ENCODE results near the gene ZNF311. TPM values are rescaled to one million over a fixed set of nuclear protein-coding genes. Genes with fewer than 3 reads are reported as not detected.
A peak's percentile ranks its signal among the peaks of the same experiment; 100 is the strongest.

The ZNF311 gene
- total and polyA plus RNA-seq, 9 of the 15 experiments (the other 6 are each of a cell fraction or from before 2014, with no cell fraction given): 5.1 to 10.0 (median 7.5) TPM

DNA sequence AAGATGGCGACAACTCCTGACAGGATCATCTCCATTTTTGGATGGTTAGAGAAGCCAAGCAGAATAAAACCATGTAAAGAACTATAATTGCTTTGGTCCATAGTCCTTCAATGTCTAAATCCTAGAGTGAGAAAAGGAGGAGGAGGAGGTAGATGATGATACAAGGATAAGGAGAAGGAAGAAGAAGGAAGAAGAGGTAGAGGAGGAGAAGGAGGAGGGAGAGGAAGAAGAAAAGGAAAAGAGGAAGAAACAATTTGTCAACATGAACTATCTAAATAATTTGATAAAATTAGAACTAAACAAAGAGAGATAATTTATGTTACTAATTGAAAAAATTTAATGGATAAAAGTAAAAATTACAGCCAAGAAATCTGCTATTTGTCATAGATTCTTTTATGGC, 40.0 kb upstream of the ZNF311 start, which contains the start of gene OR2W1:
Gene OR2W1 (minus strand): TSS at position 101 of the 400 bp plus-strand sequence. CDS start 0 bp downstream, at position 101.
- Histone ChIP-seq H3K4me3 (no peak within 1 kb of the TSS), H3K36me3 (ENCODE audit: control insufficient read depth, insufficient read depth, low read length) (no peaks in the 10 kb centered on the region), H3K9me1 (ENCODE audit: control insufficient read depth, insufficient read depth, low read length) (no peaks in the 10 kb centered on the region), H3K9ac (ENCODE audit: insufficient read depth in 1 of 2, low read depth in 2 of 2, low read length in 2 of 2) (no peak within 1 kb of the TSS), H4K20me1 (replicated peaks; ENCODE audit: control insufficient read depth, insufficient read depth, low read length) (no peaks in the 10 kb centered on the region), H2AFZ (ENCODE audit: low read depth, low read length) (no peak within 1 kb of the TSS), H3K9me3 (replicated peaks; ENCODE audit: control insufficient read depth, insufficient read depth, low read depth, low read length) (no peaks in the 10 kb centered on the region), H3K4me1 (replicated peaks in 1 of 2; ENCODE audit: control insufficient read depth in 2 of 2, insufficient read depth in 2 of 2, low read length in 2 of 2) (no peaks in the 10 kb centered on the region), H3K4me2 (ENCODE audit: insufficient read depth, low read length) (no peak within 1 kb of the TSS), H3K79me2 (ENCODE audit: control insufficient read depth, insufficient read depth, low read length) (no peaks in the 10 kb centered on the region), H3K27ac (ENCODE audit: extremely low read depth, low read depth, low read length) (no peak within 1 kb of the TSS), H3K27me3 (ENCODE audit: control insufficient read depth in 2 of 2, insufficient read depth in 2 of 2, low read length in 2 of 2) (no peaks in the 10 kb centered on the region; a peak in 2 of 5 replicates)
- ChIA-PET CTCF (ENCODE audit: low intra/inter-chr PET ratio) (no interaction called here), POLR2A (interaction anchor here (0.5 kb wide), 1 partner anchor 72 kb away, joined by 3 read pairs; no protein-coding TSS in a partner anchor)
- intact Hi-C loops (cut with micrococcal nuclease): no loop called here
- FAIRE-seq (no peak), DNase-seq (ENCODE audit: extremely low read depth in 1 of 4, low spot score in 3 of 4) (no peak), ATAC-seq (no peak)
- WGBS (ENCODE audit: insufficient coverage, low coverage, missing lambda C conversion rate): 0% methylated on average over 1 of the region's 1 CpG
- no peak for TF ChIP-seq TAF7 (tag; IDR thresholded peaks at IDR 0.05)
- TF ChIP-seq, protein P1, sequence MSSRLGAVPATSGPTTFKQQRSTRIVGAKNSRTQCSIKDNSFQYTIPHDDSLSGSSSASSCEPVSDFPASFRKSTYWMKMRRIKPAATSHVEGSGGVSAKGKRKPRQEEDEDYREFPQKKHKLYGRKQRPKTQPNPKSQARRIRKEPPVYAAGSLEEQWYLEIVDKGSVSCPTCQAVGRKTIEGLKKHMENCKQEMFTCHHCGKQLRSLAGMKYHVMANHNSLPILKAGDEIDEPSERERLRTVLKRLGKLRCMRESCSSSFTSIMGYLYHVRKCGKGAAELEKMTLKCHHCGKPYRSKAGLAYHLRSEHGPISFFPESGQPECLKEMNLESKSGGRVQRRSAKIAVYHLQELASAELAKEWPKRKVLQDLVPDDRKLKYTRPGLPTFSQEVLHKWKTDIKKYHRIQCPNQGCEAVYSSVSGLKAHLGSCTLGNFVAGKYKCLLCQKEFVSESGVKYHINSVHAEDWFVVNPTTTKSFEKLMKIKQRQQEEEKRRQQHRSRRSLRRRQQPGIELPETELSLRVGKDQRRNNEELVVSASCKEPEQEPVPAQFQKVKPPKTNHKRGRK (tag; IDR thresholded peaks at IDR 0.05): 0 out of 2 replicates have a peak, but pooled peaks have one; percentile 31
- in situ Hi-C loops (cut with MboI): no loop called here
- no TSS peak for BruUV-seq (replicated peaks)

DNA sequence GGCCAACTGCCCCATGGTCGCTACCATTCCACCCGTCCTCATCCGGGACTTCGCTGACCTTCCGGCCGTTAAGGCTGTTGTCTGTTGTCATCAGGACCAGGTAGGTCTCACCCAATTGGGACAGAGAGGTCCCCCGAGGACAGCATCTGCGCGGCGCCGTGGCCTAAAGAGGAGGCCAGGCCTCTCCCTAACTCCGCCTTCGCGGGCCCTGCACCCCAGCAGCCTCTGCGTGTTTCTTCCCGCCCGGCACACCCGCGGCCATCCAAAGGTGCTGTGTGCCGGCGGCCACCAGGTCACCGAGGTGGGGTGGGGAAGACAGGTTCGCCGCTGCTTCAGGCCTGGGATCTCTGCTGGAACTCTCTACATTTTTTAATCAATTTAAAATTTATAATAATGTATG, 30.8 kb upstream of the ZNF311 start:
- in situ Hi-C loops (cut with MboI): no loop called here
- no peaks in the 10 kb centered on the region for H3K79me2 ChIP-seq (ENCODE audit: control insufficient read depth, insufficient read depth, low read length)
- H3K36me3 ChIP-seq (ENCODE audit: control insufficient read depth, insufficient read depth, low read length): no peaks in the 10 kb centered on the region
- H3K27ac ChIP-seq (ENCODE audit: extremely low read depth, low read depth, low read length): no peak overlapping the region
- H3K4me1 ChIP-seq (replicated peaks in 1 of 2; ENCODE audit: control insufficient read depth in 2 of 2, insufficient read depth in 2 of 2, low read length in 2 of 2): peaks cover 0 to 4% of the 10 kb centered on the region in 2 experiments; a peak in 1 of 5 replicates
- FAIRE-seq: no peak
- ATAC-seq: no peak
- H3K9ac ChIP-seq (ENCODE audit: insufficient read depth in 1 of 2, low read depth in 2 of 2, low read length in 2 of 2): 0 out of 4 replicates have a peak overlapping the region, but pooled peaks of 1 of the 2 experiments have one; percentile 14
- ChIA-PET POLR2A (no interaction called here), CTCF (ENCODE audit: low intra/inter-chr PET ratio) (no interaction called here)
- 70% methylated on average over 23 of the region's 24 CpGs for WGBS (ENCODE audit: insufficient coverage, low coverage, missing lambda C conversion rate)
- BruUV-seq (replicated peaks): no TSS peak
- H3K9me3 ChIP-seq (replicated peaks; ENCODE audit: control insufficient read depth, insufficient read depth, low read depth, low read length): no peaks in the 10 kb centered on the region
- DNase-seq (ENCODE audit: extremely low read depth in 1 of 4, low spot score in 3 of 4): no peak
- no peaks in the 10 kb centered on the region for H4K20me1 ChIP-seq (replicated peaks; ENCODE audit: control insufficient read depth, insufficient read depth, low read length)
- H3K9me1 ChIP-seq (ENCODE audit: control insufficient read depth, insufficient read depth, low read length): no peaks in the 10 kb centered on the region
- H2AFZ ChIP-seq (ENCODE audit: low read depth, low read length): peak overlapping the region; percentile 14
- peak; percentile 39; the same call in 1 of the 2 replicates for TF ChIP-seq ZBTB33 (CRISPR knock-in tag; IDR thresholded peaks at IDR 0.05)
- no peak for TF ChIP-seq ETV5 (CRISPR knock-in tag; IDR thresholded peaks at IDR 0.05; ENCODE audit: low read depth)
- H3K4me3 ChIP-seq: no peak overlapping the region
- no peak overlapping the region for H3K4me2 ChIP-seq (ENCODE audit: insufficient read depth, low read length)
- intact Hi-C loops (cut with micrococcal nuclease): no loop called here
- no peaks in the 10 kb centered on the region for H3K27me3 ChIP-seq (ENCODE audit: control insufficient read depth in 2 of 2, insufficient read depth in 2 of 2, low read length in 2 of 2)
